HG03025 (cell line): ENCODE measurements around the gene MYO15B.

Experiments used
- ATAC-seq: cut with Tn5 transposase; IDR thresholded peaks from one replicate; pipeline ENCODE4 v1.9.1; 2021; ENCODE audit warnings: mild to moderate bottlenecking, moderate library complexity; ENCODE audit not compliant: unreplicated experiment, low FRiP score

Gene MYO15B

GRCh38 chr17:75587675-75588595 is at the start of gene MYO15B:
Gene MYO15B, plus strand, starts transcription at chr17:75587800. Its CDS starts 258 bp downstream, at chr17:75588058.
- ATAC-seq, result no peak

GRCh38 chr17:75539967-75540729 is 47.5 kb upstream of the MYO15B start:
- ATAC-seq, result no peak

GRCh38 chr17:75540923-75541503 is 46.6 kb upstream of the MYO15B start:
- ATAC-seq, result no peak

GRCh38 chr17:75542229-75542628 is 45.4 kb upstream of the MYO15B start:
- ATAC-seq, result no peak

GRCh38 chr17:75542728-75543336 is 44.8 kb upstream of the MYO15B start:
- ATAC-seq, result no peak

GRCh38 chr17:75544250-75544649 is 43.4 kb upstream of the MYO15B start:
- ATAC-seq, result no peak

- no peak for ATAC-seq
Observed at GRCh38 chr17:75546181-75546580, 41.4 kb upstream of the MYO15B start.

GRCh38 chr17:75547091-75547490 is 40.5 kb upstream of the MYO15B start:
- no peak for ATAC-seq

GRCh38 chr17:75548813-75549212 is 38.8 kb upstream of the MYO15B start:
- ATAC-seq, result no peak

- no peak for ATAC-seq
Observed at GRCh38 chr17:75549246-75550138, 38.1 kb upstream of the MYO15B start.

- ATAC-seq, result no peak
Observed at GRCh38 chr17:75550139-75550465, 37.5 kb upstream of the MYO15B start.

- ATAC-seq, result no peak
Observed at GRCh38 chr17:75551266-75551665, 36.3 kb upstream of the MYO15B start.

GRCh38 chr17:75552425-75553294 is 34.9 kb upstream of the MYO15B start:
- ATAC-seq, result no peak

GRCh38 chr17:75553295-75554110 is 34.1 kb upstream of the MYO15B start:
- ATAC-seq, result no peak

GRCh38 chr17:75555679-75556153 is 31.9 kb upstream of the MYO15B start:
- ATAC-seq, result no peak

- ATAC-seq, result no peak
Observed at GRCh38 chr17:75557075-75557851, 30.3 kb upstream of the MYO15B start.
